NB4 (cell line): ENCODE data around the gene TPRG1.

Source experiments
- CTCF ChIP-seq: IDR thresholded peaks from one replicate; pipeline ENCODE4 v1.5.1; 2012; ENCODE audit warnings: low read depth, low read length
- MAX ChIP-seq: IDR thresholded peaks from 2 replicates; pipeline ENCODE4 v1.6.1; 2011; ENCODE audit warnings: low read depth, low read length
- MYC ChIP-seq: IDR thresholded peaks from 2 replicates; pipeline ENCODE4 v1.6.1; 2011; ENCODE audit warnings: low read depth, low read length
- POLR2A ChIP-seq: IDR thresholded peaks from 2 replicates; pipeline ENCODE4 v1.6.1; 2011; ENCODE audit warnings: mild to moderate bottlenecking; ENCODE audit not compliant: insufficient read length; ENCODE audit errors: extremely low read depth

- no peak for TF ChIP-seq CTCF
- TF ChIP-seq POLR2A = no peak
- no peak for TF ChIP-seq MYC
- TF ChIP-seq MAX = no peak
Measured at GRCh38 chr3:189325454-189325853, 153.7 kb downstream of the TPRG1 start.
